HG03045 (cell line): ENCODE data around the gene PGM5.
"Not testable (repeated sequence)": the region's sequence is repeated elsewhere in the genome, so short reads cannot be mapped to it uniquely, and the experiment has no call there.

Experiments
- ATAC-seq: cut with Tn5 transposase; IDR thresholded peaks from one replicate; pipeline ENCODE4 v1.9.1; 2021; ENCODE audit warnings: mild to moderate bottlenecking, moderate library complexity; ENCODE audit not compliant: unreplicated experiment

Gene PGM5

GRCh38 chr9:68375789-68376188, 19.4 kb downstream of the PGM5 start:
- not testable (repeated sequence) for ATAC-seq

GRCh38 chr9:68377723-68378122, 21.3 kb downstream of the PGM5 start:
- ATAC-seq = not testable (repeated sequence)

DNA sequence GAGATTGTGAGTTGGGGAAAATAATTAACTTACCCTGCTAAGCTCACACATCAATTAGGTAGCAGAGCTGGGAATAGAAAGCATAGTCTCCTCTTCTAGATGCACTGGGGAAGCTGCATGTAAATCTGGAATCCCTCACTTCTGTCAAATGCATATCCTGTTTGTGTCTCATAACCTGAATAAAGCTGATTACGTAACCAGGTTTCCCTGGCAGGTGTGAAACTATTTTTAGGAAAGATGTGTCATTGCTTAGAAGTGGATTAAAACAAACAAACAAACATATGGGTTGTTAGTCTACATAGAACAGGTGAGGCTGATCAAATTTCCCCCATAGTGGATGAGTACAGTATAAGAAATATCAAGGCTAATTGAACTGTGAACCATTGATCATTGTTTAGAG, 27.5 kb downstream of the PGM5 start:
- not testable (repeated sequence) for ATAC-seq

GRCh38 chr9:68389558-68389957, 33.1 kb downstream of the PGM5 start:
- not testable (repeated sequence) for ATAC-seq

DNA sequence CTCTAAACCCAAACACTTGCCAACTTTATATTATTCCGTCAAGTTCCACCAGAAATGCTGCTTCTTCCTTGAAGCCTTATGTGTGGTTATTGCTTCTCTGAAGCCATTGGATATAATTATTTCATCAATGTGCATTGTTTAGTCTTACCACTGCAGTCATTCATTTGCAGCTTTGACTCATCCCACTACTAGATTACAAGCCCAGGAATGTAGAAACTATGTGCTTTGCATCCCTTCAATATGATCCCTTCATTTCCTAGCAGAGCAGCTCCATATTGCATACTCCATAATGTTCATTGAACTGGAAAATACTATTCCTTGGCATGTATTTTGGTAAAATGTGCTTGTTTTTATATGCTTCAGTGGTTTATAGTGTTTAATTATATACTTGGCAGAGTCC, 34.3 kb downstream of the PGM5 start:
- not testable (repeated sequence) for ATAC-seq

- not testable (repeated sequence) for ATAC-seq
Observed at GRCh38 chr9:68396411-68397094, 40.1 kb downstream of the PGM5 start.

- not testable (repeated sequence) for ATAC-seq
Observed at GRCh38 chr9:68397095-68397423, 40.6 kb downstream of the PGM5 start.

- ATAC-seq = not testable (repeated sequence)
Observed at GRCh38 chr9:68397796-68398195, 41.4 kb downstream of the PGM5 start.

DNA sequence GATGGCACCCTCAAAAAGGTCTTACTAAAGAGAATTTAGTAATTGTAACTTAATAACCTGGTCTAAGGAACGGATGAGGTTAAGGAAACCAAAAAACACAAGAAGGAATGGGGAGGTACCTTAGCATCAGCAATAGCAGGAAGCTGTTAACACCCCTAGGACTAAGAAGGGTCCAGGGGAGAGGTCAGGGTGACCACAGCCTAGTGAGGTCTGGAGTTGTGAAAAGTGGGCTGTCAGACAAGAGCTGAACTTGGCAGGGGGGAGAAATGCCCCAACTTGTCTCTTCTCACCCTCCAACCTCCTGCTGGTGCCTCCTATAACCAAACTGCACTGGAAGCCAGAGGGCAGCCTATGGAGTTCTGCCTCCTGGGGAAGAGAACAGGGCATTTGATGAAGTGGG, 41.9 kb downstream of the PGM5 start:
- ATAC-seq = not testable (repeated sequence)

- not testable (repeated sequence) for ATAC-seq
Observed at GRCh38 chr9:68404421-68405185, 48.2 kb downstream of the PGM5 start.

DNA sequence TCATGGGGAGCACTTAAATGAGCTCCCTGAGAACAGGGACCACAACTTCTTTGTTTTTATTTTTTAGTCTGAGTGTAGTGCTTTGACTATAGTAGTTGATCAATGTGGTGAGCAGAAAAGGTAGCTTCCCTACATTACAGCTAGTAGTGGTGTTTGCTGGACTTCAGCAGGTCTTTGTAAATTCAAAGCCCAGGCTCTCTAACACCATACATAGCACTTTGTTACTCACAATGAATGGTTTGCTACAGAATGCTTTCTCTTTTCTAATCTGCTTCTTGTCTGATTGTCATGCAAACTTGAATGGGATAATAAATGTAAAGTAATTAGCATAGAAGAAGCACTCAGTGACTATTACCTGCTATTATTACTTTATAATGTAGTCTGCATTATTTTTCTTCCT, 55.5 kb downstream of the PGM5 start:
- not testable (repeated sequence) for ATAC-seq

DNA sequence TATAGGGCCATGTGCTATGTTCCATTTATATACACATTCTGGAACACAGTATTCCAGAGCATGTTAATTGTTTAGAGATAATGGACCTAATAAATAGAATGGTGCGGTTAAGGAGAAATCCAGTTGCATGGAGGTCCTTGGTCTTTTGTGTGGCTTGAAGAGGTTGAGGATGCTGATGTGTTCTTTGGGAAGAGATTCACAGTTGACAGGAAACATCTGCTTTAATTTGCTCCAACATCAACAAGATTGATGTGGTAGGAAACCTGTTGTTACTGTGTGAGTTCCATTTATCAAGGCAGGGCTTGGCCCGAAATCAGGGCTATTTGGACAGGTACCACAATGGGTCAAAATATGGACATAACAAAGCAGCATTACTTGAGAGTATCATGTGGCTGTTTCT, 56.3 kb downstream of the PGM5 start:
- not testable (repeated sequence) for ATAC-seq

DNA sequence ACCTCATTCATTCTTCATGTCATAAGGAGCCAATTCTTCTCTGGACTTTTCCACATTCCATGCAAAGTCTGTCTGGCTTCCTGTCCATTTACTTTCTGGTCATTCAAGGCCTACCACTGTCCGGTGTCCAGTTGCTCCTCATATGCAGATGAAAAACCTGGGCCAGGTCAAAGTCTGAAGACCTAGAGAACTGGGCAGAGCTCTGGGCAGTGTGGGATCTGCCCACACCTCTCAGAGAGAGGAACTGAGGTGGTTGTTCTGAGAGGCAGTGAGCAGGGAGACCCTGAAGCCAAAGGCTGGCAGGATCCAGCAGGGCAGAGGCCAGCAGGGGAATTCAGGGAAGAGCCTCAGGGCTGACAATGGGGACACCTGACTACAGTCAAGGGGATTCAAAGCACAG, 58.7 kb downstream of the PGM5 start:
- not testable (repeated sequence) for ATAC-seq

DNA sequence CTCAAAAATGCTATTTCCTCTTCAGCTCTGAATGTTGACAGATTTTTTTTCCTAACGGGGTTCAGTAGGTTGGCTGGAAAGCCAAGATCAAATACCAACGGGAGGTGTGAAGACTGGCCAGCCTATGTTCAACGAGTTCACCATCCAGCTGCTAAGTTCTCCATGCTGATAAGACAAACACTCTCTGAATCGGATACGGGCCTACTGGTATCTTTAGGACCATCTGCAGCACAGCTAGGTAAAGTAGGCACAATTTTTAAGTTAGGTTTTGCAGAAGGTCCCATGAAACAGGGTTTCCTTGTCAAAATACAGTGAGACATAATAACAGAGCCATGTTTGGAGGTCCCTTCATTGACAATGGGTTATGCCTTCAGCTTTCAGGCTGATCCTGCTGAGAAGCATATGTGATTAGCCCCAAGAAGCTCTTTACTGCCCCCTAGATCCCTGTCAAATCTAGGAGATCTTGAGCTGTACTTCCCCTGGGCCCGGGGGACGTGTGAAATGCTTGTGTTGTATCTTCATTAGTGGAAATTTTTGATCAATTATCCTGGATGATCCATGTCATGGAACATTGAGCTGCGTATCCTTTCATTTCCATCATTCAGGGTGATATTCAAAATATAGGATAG, 60.6 kb downstream of the PGM5 start:
- no peak for ATAC-seq

DNA sequence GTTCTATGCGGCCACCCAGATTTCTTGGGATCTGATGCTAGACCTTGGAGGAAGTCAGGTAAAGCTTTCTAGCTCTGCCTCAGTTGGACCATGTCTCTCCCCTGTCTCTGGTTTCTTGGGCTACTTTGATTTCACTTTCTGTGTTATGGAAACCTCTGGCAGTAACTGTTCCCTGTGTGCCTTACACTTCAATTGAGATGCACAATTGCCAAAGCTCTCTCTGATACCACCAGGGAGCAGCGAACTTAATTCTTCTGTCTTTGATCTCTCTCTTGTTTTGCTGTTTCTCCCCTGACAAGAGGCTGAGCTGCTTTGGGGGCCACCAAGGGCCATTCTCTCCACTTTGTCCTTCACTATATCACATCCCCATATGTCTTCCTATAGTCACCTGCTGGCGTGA, 61.4 kb downstream of the PGM5 start:
- ATAC-seq = no peak

GRCh38 chr9:68418259-68418845, 61.9 kb downstream of the PGM5 start:
- no peak for ATAC-seq

- no peak for ATAC-seq
Observed at GRCh38 chr9:68419901-68420300, 63.5 kb downstream of the PGM5 start.

DNA sequence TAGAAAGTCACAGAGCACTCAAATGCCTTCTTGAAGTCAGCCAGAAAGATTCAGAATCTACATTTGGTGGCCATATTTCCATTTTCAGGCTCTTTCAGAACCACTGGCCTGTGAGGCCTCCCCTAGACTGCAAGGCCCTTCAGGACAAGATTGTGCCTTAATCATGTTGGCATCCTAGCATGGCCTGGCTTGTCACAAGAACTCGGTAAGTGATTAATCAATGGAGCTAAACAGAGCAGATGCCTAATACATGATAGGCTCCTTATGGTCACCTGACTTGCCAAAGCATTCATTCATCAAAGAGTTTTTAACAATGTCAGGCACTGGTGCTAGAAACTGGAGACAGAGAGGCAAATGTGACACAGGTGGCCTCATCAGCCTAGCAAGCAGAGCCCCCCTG, 70.3 kb downstream of the PGM5 start:
- ATAC-seq = no peak

GRCh38 chr9:68427216-68427977, 71.0 kb downstream of the PGM5 start:
- no peak for ATAC-seq

DNA sequence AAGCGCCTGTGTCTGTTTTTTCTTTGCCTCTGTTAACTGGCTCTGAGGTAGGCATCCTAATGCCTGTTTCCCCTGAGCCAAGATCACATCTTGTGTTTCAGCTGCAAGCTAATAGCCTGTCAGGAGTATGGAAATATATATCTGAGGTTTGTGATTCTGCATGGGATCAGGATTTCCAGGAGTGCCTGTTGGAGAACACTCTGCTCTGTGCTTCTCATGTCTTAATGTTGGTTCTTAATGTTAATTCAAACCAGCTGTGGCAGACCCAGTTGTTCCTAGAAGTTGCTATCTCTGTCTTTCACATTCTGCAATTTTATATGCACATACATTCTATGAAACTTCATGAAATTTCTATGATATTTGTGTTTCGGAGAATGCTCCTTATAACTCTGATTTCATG, 72.1 kb downstream of the PGM5 start:
- ATAC-seq = no peak

- ATAC-seq = no peak
Observed at GRCh38 chr9:68429631-68430030, 73.2 kb downstream of the PGM5 start.
